ENCODE results near the gene PTH2.

- no peak for TF ChIP-seq SNAI2 (CRISPR knock-in tag; IDR thresholded peaks at IDR 0.05)
- no peak for TF ChIP-seq PPARA (CRISPR knock-in tag; IDR thresholded peaks at IDR 0.05; ENCODE audit: borderline replicate concordance)
- no peak for TF ChIP-seq RARB (CRISPR knock-in tag; IDR thresholded peaks at IDR 0.05)
- no peak for TF ChIP-seq PATZ1 (CRISPR knock-in tag; IDR thresholded peaks at IDR 0.05; ENCODE audit: borderline replicate concordance)
Measured at GRCh38 chr19:49456326-49456725, 33.1 kb upstream of the PTH2 start.
